ENCODE data around the gene NPR3.

The NPR3 gene

DNA sequence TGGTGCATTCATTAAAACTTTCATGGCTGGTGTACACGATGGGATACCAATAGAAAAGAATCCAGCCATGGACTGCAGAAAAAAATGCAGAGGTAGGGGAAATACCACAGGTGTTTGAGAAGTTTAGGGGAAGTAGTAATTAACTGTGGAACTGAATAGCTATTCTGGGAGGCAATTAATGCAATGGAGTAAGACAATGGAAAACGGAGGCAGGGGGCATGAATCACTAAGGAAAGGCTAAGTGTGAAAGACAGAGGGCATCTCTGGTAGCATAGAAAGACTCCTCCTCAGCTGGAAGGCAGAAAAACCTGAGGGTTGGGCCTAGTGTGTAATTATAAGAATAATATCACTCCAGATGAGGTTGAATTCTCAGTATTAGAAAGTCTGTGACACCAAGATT, 30.9 kb upstream of the NPR3 start:
- TF ChIP-seq, protein P1, sequence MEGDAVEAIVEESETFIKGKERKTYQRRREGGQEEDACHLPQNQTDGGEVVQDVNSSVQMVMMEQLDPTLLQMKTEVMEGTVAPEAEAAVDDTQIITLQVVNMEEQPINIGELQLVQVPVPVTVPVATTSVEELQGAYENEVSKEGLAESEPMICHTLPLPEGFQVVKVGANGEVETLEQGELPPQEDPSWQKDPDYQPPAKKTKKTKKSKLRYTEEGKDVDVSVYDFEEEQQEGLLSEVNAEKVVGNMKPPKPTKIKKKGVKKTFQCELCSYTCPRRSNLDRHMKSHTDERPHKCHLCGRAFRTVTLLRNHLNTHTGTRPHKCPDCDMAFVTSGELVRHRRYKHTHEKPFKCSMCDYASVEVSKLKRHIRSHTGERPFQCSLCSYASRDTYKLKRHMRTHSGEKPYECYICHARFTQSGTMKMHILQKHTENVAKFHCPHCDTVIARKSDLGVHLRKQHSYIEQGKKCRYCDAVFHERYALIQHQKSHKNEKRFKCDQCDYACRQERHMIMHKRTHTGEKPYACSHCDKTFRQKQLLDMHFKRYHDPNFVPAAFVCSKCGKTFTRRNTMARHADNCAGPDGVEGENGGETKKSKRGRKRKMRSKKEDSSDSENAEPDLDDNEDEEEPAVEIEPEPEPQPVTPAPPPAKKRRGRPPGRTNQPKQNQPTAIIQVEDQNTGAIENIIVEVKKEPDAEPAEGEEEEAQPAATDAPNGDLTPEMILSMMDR (IDR thresholded peaks at IDR 0.05; ENCODE audit: low read depth, low read length): no peak
- DNase-seq (ENCODE audit: extremely low read depth, low read depth): no peak

DNA sequence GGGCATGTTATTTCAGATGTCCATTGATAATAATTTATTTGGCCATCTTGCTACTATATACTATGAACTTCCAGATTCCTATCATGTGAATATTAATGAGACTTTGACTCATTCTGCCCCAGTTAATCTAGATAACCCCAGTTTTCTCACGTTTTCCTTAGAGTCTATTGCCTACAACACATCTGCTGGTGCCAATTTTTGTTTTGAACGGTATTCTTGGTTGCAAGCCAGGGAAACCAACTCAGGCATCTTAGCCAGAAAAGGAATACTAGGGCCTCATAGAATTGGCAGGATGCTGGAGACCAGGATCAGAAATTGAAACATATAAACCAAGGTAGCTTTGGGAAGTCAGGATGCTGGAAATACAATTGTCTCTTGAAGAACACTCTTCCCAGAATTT, 28.0 kb upstream of the NPR3 start:
- TF ChIP-seq, protein P1 (IDR thresholded peaks at IDR 0.05; ENCODE audit: low read depth, low read length): no peak
- no peak for DNase-seq (ENCODE audit: extremely low read depth, low read depth)

DNA sequence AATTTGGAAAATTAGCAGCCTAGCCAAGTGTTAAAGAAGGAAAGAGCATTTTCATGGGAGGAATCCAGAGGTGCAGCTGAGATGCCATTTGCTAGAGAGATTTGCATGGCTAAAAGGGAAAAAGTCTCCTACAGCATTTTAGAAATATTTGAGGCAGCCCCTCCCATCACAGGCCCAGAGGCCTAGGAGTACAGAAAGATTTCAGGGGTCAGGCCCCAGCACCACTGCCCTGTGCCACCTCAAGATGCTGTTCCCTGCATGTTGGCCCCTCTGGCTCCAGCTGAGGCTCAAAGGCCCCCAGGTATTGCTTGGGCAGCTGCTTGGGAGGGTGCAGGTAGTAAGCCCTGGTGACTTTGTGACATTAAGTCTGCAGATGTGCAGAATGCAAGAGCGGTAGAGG, 26.9 kb upstream of the NPR3 start:
- TF ChIP-seq, protein P1 (IDR thresholded peaks at IDR 0.05; ENCODE audit: low read depth, low read length): no peak
- no peak for DNase-seq (ENCODE audit: extremely low read depth, low read depth)

DNA sequence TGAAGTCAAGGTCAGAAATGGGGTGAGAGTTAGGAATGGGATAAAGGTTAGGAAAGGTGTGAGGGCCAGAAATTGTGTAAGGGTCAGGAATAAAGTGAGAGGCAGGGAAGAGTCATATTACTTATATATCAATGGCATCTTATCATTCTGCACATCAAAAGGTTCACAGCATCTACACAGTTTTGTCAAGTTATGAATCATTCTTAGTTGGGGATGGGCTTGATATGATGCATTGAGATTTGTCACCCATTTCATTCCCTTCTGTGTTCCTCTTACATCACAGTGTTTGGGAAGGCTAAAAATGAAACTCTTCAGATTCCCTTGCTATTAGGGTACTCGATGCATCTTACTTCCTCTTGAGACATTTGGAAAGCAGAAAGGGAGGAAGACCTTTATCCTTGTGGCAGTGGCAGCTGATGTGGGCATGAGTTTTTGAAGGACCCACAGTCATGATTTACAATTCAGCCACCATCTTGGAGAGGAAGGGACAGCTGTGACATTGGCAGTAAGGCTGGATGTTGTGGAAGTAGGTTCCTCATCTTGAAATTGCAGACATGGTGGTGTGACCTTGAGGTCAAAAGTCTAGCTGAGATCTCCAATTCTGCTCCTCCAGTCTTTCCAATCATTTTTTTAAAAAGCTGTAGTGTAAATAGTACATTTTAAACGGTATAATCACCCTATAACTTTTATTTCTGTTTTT, 24.2 kb upstream of the NPR3 start:
- no peak for DNase-seq (ENCODE audit: extremely low read depth, low read depth)
- TF ChIP-seq, protein P1 (IDR thresholded peaks at IDR 0.05; ENCODE audit: low read depth, low read length): no peak

DNA sequence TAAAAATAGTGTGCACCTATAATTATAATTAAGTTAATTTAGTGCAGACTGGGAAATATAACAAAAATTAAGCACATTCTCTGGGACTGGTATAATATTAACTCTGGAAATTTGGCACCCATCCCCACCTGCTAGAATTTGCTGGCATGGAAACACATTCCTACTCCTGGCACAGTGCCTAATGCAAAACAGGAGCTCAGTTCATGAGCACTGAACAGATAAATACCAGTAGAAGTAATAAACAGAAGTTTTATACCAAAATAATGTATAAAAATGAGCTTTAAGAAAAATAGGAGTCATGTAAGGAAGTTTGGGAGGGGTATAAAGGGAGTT, 23.7 kb upstream of the NPR3 start:
- DNase-seq (ENCODE audit: extremely low read depth, low read depth): no peak
- TF ChIP-seq, protein P1 (IDR thresholded peaks at IDR 0.05; ENCODE audit: low read depth, low read length): no peak

DNA sequence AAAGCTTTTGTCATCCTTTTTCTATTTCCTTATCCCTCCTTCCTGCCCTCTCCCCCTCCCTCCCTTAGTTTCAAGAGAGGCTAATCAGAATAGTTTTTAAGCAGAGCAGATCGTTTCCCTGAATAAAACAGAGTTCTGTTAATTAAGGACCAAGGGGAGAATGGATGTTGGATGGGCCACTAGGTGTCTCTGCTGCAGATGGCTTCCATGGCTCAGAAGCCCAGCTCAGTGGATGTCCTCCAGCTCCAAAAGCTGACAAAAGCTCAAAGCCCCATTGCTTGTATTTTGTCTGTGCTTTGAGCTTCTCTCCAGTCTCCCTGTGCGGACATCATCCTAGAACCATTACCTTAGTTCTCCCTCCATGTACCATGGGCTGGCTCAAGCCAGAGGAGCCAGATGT, 21.0 kb upstream of the NPR3 start:
- no peak for DNase-seq (ENCODE audit: extremely low read depth, low read depth)
- TF ChIP-seq, protein P1 (IDR thresholded peaks at IDR 0.05; ENCODE audit: low read depth, low read length): peak; percentile 21

DNA sequence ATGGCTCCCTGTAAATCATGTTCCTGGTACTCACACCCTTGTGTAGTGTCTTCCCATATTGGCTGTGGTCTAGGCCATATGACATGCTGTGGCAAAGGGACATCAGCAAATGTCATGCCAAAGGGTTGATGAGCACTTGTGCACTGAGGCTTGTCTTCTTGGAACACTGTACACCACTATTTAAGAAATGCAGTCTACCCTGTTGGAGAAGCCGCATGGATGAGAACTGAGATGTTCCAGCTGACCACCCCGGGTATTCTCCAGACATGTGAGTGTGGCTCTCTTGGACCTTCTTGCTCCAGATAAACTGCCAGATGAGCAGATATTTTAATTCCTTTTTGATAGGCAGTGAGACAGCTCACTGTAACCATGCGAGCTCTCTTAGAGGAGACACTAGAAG, 20.5 kb upstream of the NPR3 start:
- no peak for DNase-seq (ENCODE audit: extremely low read depth, low read depth)
- TF ChIP-seq, protein P1 (IDR thresholded peaks at IDR 0.05; ENCODE audit: low read depth, low read length): no peak
